ENCODE measurements around the gene PLGRKT.

DNA sequence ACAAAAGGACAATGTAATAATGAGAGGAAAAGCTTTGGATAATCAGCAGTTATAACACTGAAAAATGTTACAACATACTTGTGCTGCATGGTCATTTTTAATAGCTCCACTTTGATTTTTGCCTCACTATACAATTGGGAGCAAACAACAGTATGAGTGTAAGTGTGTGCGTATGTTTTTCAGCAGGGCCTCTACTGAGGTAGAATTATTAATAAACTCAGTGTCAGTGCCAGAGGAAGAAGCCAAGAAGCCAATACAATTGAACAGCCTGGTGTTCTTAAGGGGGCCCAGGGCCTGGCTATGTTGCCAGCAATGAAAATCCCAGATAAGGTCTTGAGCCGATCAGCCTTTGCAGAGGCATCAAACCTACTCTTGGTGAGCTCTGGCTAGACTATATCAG lies 81.9 kb downstream of the PLGRKT start:
- TF ChIP-seq POLR2A (IDR thresholded peaks at IDR 0.05) = no peak
- TF ChIP-seq, protein P1, sequence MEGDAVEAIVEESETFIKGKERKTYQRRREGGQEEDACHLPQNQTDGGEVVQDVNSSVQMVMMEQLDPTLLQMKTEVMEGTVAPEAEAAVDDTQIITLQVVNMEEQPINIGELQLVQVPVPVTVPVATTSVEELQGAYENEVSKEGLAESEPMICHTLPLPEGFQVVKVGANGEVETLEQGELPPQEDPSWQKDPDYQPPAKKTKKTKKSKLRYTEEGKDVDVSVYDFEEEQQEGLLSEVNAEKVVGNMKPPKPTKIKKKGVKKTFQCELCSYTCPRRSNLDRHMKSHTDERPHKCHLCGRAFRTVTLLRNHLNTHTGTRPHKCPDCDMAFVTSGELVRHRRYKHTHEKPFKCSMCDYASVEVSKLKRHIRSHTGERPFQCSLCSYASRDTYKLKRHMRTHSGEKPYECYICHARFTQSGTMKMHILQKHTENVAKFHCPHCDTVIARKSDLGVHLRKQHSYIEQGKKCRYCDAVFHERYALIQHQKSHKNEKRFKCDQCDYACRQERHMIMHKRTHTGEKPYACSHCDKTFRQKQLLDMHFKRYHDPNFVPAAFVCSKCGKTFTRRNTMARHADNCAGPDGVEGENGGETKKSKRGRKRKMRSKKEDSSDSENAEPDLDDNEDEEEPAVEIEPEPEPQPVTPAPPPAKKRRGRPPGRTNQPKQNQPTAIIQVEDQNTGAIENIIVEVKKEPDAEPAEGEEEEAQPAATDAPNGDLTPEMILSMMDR (IDR thresholded peaks at IDR 0.05) = no peak
